HG02588 (cell line): ENCODE results near the gene COL4A1.

Source experiments
- ATAC-seq: cut with Tn5 transposase; IDR thresholded peaks from one replicate; pipeline ENCODE4 v1.9.1; 2021; ENCODE audit warnings: mild to moderate bottlenecking, moderate library complexity; ENCODE audit not compliant: unreplicated experiment

The COL4A1 gene

GRCh38 chr13:110208116-110208515, 98.8 kb downstream of the COL4A1 start:
- no peak for ATAC-seq

GRCh38 chr13:110206996-110207395, 100.0 kb downstream of the COL4A1 start:
- ATAC-seq: no peak

GRCh38 chr13:110206185-110206584, 100.8 kb downstream of the COL4A1 start:
- no peak for ATAC-seq

GRCh38 chr13:110201114-110201513, 105.8 kb downstream of the COL4A1 start:
- ATAC-seq: no peak

GRCh38 chr13:110200276-110200870, 106.6 kb downstream of the COL4A1 start:
- ATAC-seq: no peak

GRCh38 chr13:110199046-110199831, 107.7 kb downstream of the COL4A1 start:
- ATAC-seq: no peak

- no peak for ATAC-seq
Observed at GRCh38 chr13:110197471-110197870, 109.5 kb downstream of the COL4A1 start.

GRCh38 chr13:110197026-110197425, 109.9 kb downstream of the COL4A1 start:
- no peak for ATAC-seq

- no peak for ATAC-seq
Observed at GRCh38 chr13:110195547-110196485, 111.1 kb downstream of the COL4A1 start.

- ATAC-seq: no peak
Observed at GRCh38 chr13:110194451-110194850, 112.5 kb downstream of the COL4A1 start.

- ATAC-seq: no peak
Observed at GRCh38 chr13:110193491-110193890, 113.5 kb downstream of the COL4A1 start.

GRCh38 chr13:110192472-110192871, 114.5 kb downstream of the COL4A1 start:
- ATAC-seq: no peak

GRCh38 chr13:110187641-110188161, 119.3 kb downstream of the COL4A1 start:
- ATAC-seq: no peak

GRCh38 chr13:110186231-110186855, 120.6 kb downstream of the COL4A1 start:
- no peak for ATAC-seq

- no peak for ATAC-seq
Observed at GRCh38 chr13:110185696-110186095, 121.3 kb downstream of the COL4A1 start.

- no peak for ATAC-seq
Observed at GRCh38 chr13:110183910-110184309, 123.0 kb downstream of the COL4A1 start.

GRCh38 chr13:110182461-110182860, 124.5 kb downstream of the COL4A1 start:
- no peak for ATAC-seq

GRCh38 chr13:110182003-110182402, 125.0 kb downstream of the COL4A1 start:
- ATAC-seq: no peak

GRCh38 chr13:110179857-110180147, 127.2 kb downstream of the COL4A1 start:
- no peak for ATAC-seq

GRCh38 chr13:110179116-110179856, 127.7 kb downstream of the COL4A1 start:
- no peak for ATAC-seq
